Gastrocnemius medialis (tissue), 4 donors: ENCODE measurements around the gene SKP1.

Experiments used
- CTCF ChIP-seq, 5 experiments: fragments of 450-650 bp in 3 of 5; fragments of 200-600 bp in 2 of 5; sonication (generic) in 2 of 5; IDR thresholded peaks in 4 of 5; conservative IDR thresholded peaks in 1 of 5; 1 replicate in 4 of 5; 2 replicates in 1 of 5; pipeline ENCODE4 v1.5.1; 2016 to 2019; ENCODE audit warnings: antibody characterized with exemption in 5 of 5, mild to moderate bottlenecking in 3 of 5, moderate library complexity in 3 of 5
- POLR2A ChIP-seq, 2 donors: fragments of 450-650 bp; IDR thresholded peaks; one replicate each; pipeline ENCODE4 v1.6.1; 2017; ENCODE audit warnings: antibody characterized with exemption in 2 of 2, mild to moderate bottlenecking in 2 of 2, moderate library complexity in 2 of 2

- TF ChIP-seq CTCF (IDR thresholded peaks at IDR 0.05 in 4 of 5, conservative IDR thresholded peaks at IDR 0.05 in 1 of 5): no peak
- TF ChIP-seq POLR2A (IDR thresholded peaks at IDR 0.05): no peak
Observed at GRCh38 chr5:134145041-134145757, 31.6 kb downstream of the SKP1 start.
